ENCODE results near the gene LRRC70.

DNA sequence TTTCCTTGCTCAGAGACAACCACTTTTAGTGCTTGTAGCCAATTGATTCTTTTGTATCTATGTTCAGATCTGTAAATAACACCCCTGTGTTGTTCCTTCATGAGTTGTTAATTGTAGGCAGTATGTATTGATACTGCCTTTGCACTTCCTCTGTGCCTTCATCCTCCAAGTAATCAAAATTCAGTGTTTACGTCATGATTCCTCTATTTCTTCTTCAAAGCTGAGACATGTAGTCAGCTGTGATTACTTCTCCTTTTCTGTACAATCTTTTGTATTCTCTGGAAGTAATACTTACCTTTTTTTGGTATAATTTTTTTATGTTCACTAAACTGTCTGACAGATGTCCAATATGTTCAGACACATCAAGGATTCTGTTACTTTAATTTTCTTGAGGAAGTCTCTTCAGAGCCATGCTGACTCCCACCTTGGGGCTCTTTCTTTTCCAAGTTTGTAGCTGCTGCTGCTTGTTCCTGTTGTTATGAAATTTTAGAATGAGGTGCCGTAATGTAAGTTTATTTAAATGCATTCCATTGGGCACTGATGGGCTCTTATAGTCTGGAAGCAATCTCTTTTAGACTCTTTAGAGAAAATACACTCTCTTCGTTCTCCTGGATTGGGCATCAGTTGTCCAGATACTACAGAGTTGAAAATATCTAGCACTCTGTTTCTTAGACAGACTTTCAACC lies 30.5 kb upstream of the LRRC70 start:
- TF ChIP-seq EZH2phosphoT487 (IDR thresholded peaks at IDR 0.05; ENCODE audit: low read depth, severe bottlenecking, unreplicated experiment) (no peak), EZH2 (IDR thresholded peaks at IDR 0.05; ENCODE audit: borderline replicate concordance) (no peak)
- TF ChIP-seq, protein P1, sequence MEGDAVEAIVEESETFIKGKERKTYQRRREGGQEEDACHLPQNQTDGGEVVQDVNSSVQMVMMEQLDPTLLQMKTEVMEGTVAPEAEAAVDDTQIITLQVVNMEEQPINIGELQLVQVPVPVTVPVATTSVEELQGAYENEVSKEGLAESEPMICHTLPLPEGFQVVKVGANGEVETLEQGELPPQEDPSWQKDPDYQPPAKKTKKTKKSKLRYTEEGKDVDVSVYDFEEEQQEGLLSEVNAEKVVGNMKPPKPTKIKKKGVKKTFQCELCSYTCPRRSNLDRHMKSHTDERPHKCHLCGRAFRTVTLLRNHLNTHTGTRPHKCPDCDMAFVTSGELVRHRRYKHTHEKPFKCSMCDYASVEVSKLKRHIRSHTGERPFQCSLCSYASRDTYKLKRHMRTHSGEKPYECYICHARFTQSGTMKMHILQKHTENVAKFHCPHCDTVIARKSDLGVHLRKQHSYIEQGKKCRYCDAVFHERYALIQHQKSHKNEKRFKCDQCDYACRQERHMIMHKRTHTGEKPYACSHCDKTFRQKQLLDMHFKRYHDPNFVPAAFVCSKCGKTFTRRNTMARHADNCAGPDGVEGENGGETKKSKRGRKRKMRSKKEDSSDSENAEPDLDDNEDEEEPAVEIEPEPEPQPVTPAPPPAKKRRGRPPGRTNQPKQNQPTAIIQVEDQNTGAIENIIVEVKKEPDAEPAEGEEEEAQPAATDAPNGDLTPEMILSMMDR (IDR thresholded peaks at IDR 0.05; ENCODE audit: poor library complexity) = no peak
